GM12872 (cell line): ENCODE measurements around the gene PRORP.

Source experiments
- TF ChIP-seq, protein P1 (sequence below): IDR thresholded peaks from 3 replicates; pipeline ENCODE4 v1.5.1; 2011; ENCODE audit warnings: low read depth, mild to moderate bottlenecking, low read length, moderate library complexity; ENCODE audit not compliant: insufficient read depth

PRORP gene

DNA sequence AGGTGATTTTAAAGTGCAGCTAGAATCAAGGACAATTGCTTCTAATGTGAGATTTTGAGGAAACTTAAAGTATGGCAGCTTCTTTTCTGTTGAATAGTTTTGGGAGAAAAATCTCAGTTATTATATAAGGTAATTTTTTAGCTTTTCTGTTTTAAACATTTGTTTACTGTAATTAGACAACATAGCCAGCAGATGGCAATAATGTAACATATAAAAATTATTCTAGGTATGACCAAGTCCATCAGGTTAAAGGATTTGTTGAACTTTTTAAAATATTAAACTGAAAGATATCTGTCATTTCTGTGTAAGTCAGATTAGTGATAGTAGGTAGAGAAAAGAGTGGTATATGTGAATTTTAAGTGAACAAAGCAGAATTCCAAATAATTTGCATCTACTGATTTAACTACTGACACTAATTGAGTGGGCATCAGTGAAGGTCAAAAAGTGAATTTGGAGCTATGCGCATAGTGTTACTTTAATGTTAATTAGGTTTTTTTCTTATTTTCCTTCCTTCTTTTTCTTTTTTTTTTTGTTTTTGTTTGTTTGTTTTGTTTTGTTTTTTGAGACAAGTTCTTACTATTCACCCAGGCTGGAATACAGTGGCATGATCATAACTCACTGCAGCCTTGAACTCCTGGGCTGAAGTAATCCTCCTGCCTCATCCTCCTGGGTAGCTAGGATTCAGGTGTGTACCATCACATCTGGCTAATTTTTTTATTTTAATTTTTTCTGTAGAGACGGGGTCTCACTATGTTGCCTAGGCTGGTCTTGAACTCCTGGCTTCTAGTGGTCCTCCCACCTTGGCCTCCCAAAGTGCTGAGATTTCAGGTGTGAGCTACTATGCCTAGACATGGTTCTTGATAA lies 18.6 kb downstream of the PRORP start:
- TF ChIP-seq, protein P1, sequence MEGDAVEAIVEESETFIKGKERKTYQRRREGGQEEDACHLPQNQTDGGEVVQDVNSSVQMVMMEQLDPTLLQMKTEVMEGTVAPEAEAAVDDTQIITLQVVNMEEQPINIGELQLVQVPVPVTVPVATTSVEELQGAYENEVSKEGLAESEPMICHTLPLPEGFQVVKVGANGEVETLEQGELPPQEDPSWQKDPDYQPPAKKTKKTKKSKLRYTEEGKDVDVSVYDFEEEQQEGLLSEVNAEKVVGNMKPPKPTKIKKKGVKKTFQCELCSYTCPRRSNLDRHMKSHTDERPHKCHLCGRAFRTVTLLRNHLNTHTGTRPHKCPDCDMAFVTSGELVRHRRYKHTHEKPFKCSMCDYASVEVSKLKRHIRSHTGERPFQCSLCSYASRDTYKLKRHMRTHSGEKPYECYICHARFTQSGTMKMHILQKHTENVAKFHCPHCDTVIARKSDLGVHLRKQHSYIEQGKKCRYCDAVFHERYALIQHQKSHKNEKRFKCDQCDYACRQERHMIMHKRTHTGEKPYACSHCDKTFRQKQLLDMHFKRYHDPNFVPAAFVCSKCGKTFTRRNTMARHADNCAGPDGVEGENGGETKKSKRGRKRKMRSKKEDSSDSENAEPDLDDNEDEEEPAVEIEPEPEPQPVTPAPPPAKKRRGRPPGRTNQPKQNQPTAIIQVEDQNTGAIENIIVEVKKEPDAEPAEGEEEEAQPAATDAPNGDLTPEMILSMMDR: peak; percentile 10; the same call in 1 of the 3 replicates

GRCh38 chr14:35144029-35144428 lies 21.7 kb downstream of the PRORP start:
- TF ChIP-seq, protein P1: no peak

- TF ChIP-seq, protein P1: no peak
Measured at GRCh38 chr14:35146711-35147149, 24.4 kb downstream of the PRORP start.

- TF ChIP-seq, protein P1: no peak
Measured at GRCh38 chr14:35147186-35147585, 24.8 kb downstream of the PRORP start.

DNA sequence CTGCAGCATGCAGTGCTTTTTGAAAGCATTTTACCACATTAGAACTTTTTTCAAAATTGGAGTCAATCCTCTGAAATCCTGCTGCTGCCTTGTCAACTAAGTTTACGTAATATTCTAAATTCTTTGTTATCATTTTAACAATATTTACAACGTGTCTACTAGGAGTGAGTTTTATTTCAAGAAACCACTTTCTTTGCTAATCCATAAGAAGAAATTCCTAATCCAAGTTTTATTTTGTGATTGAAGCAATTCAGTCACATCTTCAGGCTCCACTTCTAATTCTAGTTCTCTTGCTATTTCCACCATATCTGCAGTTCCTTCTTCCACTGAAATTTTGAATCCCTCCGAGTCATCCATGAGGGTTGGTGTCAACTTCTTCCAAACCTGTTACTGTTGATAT lies 25.4 kb downstream of the PRORP start:
- TF ChIP-seq, protein P1: no peak

- TF ChIP-seq, protein P1: no peak
Measured at GRCh38 chr14:35149239-35149638, 26.9 kb downstream of the PRORP start.

DNA sequence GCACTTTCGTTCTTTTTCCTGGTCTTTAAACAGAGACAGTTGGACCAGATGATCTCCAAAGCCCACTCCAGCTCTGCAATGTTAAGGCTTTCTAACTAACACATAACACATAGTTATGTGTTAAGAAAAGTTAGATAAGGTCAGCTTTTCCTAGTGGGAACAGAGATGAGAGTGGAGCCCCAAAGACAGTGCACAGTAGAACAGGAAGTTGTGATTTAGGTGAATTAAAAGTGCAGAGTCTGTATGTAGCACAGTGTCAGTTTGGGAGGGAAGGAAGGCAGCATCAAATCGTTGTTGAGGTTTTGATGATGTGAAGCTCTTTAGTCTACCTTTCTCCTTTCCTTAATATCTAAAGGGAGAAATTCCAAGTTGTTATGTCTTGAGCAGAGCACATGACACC lies 31.7 kb downstream of the PRORP start:
- TF ChIP-seq, protein P1: no peak
